Caco-2 (cell line): Measurements from ENCODE around the gene ANAPC5. TPM values are rescaled to one million over a fixed set of nuclear protein-coding genes. Genes with fewer than 3 reads are reported as not detected.

Experiments used
- BruUV-seq: library from RNA; stranded (reverse); fragments of 400-500 nt; replicated peaks from 2 replicates; lab custom pipeline; 2021; lab: Mats Ljungman, UMichigan
- CTCF ChIA-PET: fragments of 300-600 bp; sonication (Branson Sonifier 250); formaldehyde crosslinking; loops from one replicate; lab custom pipeline; 2022; ENCODE audit warnings: antibody characterized with exemption; lab: Charles Lee
- POLR2A ChIA-PET: fragments of 300-600 bp; sonication (Branson Sonifier 250); formaldehyde crosslinking; loops from one replicate; lab custom pipeline; 2022; ENCODE audit warnings: antibody characterized with exemption; lab: Charles Lee
- DNase-seq, 2 experiments: peaks; one replicate each; pipeline versions ENCODE4 v3.0.0 to v3.0.0-alpha.2; 2020 to 2022
- H3K27me3 ChIP-seq: replicated peaks from 2 replicates; pipeline ENCODE4 v1.6.0; 2011; ENCODE audit warnings: low read length; ENCODE audit not compliant: control insufficient read depth, insufficient read depth
- H3K36me3 ChIP-seq: 2 replicates; pipeline ENCODE4 v1.5.1; 2011; ENCODE audit warnings: low read length; ENCODE audit not compliant: control insufficient read depth, insufficient read depth
- H3K4me1 ChIP-seq: fragments of 250-450 bp; sonication (Bioruptor Pico); 2 replicates; pipeline ENCODE4 v1.5.1; 2020; ENCODE audit warnings: mild to moderate bottlenecking
- H3K4me3 ChIP-seq: 2 replicates; pipeline ENCODE4 v1.5.1; 2011; ENCODE audit warnings: low read depth, mild to moderate bottlenecking, control low read depth, low read length
- H3K9me3 ChIP-seq: fragments of 250-450 bp; sonication (Bioruptor Pico); 2 replicates; pipeline ENCODE4 v1.5.1; 2020; ENCODE audit warnings: mild to moderate bottlenecking, moderate library complexity
- H3K27ac Mint-ChIP-seq: one replicate; pipeline ENCODE4 v1.8.0; 2022; ENCODE audit warnings: mixed read lengths; ENCODE audit not compliant: unreplicated experiment
- H3K27me3 Mint-ChIP-seq: one replicate; pipeline ENCODE4 v1.8.0; 2022; ENCODE audit warnings: mixed read lengths; ENCODE audit not compliant: insufficient read depth, unreplicated experiment
- H3K36me3 Mint-ChIP-seq: one replicate; pipeline ENCODE4 v1.8.0; 2022; ENCODE audit warnings: mild to moderate bottlenecking, mixed read lengths; ENCODE audit not compliant: insufficient read depth, unreplicated experiment
- H3K4me1 Mint-ChIP-seq: one replicate; pipeline ENCODE4 v1.8.0; 2022; ENCODE audit warnings: low read depth, mixed read lengths; ENCODE audit not compliant: unreplicated experiment
- H3K4me3 Mint-ChIP-seq: one replicate; pipeline ENCODE4 v1.8.0; 2022; ENCODE audit warnings: mild to moderate bottlenecking, moderate library complexity, mixed read lengths; ENCODE audit not compliant: unreplicated experiment
- H3K9me3 Mint-ChIP-seq: one replicate; pipeline ENCODE4 v1.8.0; 2022; ENCODE audit warnings: mixed read lengths; ENCODE audit not compliant: unreplicated experiment
- CTCF ChIP-seq, 2 experiments: fragments of 200-600 bp in 1 of 2; IDR thresholded peaks; 1 replicate in 1 of 2; 2 replicates in 1 of 2; pipeline versions ENCODE4 v1.5.1 to v1.8.0; 2011 to 2022; ENCODE audit warnings: antibody characterized with exemption in 1 of 2, control low read depth in 1 of 2, inconsistent platforms in 1 of 2, low read depth in 1 of 2, low read length in 1 of 2, mild to moderate bottlenecking in 1 of 2, moderate library complexity in 1 of 2; ENCODE audit not compliant: insufficient read depth in 1 of 2, severe bottlenecking in 1 of 2, unreplicated experiment in 1 of 2
- intact Hi-C: fragments of 100-400 bp; cut with micrococcal nuclease; formaldehyde crosslinking; loops from one replicate; pipeline ENCODE4 v1.10.0; 2022; ENCODE audit not compliant: unreplicated experiment
- total RNA-seq: library from RNA; stranded (reverse); gene quantifications from 2 replicates; pipeline ENCODE4 v1.2.3, GENCODE V29; 2022

The ANAPC5 gene
- total RNA-seq, 1 experiment from 2014 or later, result 106 TPM

GRCh38 chr12:121279507-121279915 is 72.7 kb downstream of the ANAPC5 start:
- Histone ChIP-seq H3K4me3 (no peak overlapping the region), H3K36me3 (no peaks in the 10 kb centered on the region), H3K4me1 (no peaks in the 10 kb centered on the region), H3K27me3 (no peaks in the 10 kb centered on the region), H3K9me3 (no peaks in the 10 kb centered on the region)
- Mint-ChIP-seq H3K9me3 (no peaks in the 10 kb centered on the region), H3K27ac (no peak overlapping the region), H3K27me3 (no peaks in the 10 kb centered on the region), H3K36me3 (peaks cover 16% of the 10 kb centered on the region), H3K4me3 (no peak overlapping the region), H3K4me1 (no peaks in the 10 kb centered on the region)
- ChIA-PET POLR2A (no interaction called here), CTCF (no interaction called here)
- no peak for DNase-seq
- intact Hi-C loops, result no loop called here
- no TSS peak for BruUV-seq
- TF ChIP-seq CTCF (IDR thresholded peaks at IDR 0.05; ENCODE audit: insufficient read depth in 1 of 2, low read depth in 1 of 2, low read length in 1 of 2, severe bottlenecking in 1 of 2, unreplicated experiment in 1 of 2), result no peak

DNA sequence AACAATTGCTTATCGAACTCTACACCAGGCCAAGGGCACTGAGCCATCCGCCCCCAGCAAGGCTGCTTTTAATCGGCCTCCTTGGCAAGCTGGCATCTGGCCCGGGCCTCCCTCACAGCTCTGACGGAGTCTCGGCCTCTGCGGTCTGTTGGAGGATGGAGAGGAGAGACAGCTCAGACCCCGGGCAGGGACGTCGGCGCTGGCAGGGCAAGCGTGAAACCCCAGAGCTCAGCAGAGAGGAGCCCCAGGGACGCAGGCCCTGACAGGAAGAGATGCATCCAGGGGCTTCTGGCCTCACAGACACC is 73.2 kb downstream of the ANAPC5 start:
- TF ChIP-seq CTCF (IDR thresholded peaks at IDR 0.05; ENCODE audit: insufficient read depth in 1 of 2, low read depth in 1 of 2, low read length in 1 of 2, severe bottlenecking in 1 of 2, unreplicated experiment in 1 of 2), result no peak
- ChIA-PET CTCF (no interaction called here), POLR2A (no interaction called here)
- no peak for DNase-seq
- intact Hi-C loops, result no loop called here
- H3K36me3 Mint-ChIP-seq, result peaks cover 21% of the 10 kb centered on the region
- H3K4me3 ChIP-seq, result no peak overlapping the region
- H3K27me3 ChIP-seq, result no peaks in the 10 kb centered on the region
- no peaks in the 10 kb centered on the region for H3K36me3 ChIP-seq
- H3K9me3 Mint-ChIP-seq, result no peaks in the 10 kb centered on the region
- no peak overlapping the region for H3K27ac Mint-ChIP-seq
- H3K4me1 ChIP-seq, result no peaks in the 10 kb centered on the region
- H3K9me3 ChIP-seq, result no peaks in the 10 kb centered on the region
- no peaks in the 10 kb centered on the region for H3K27me3 Mint-ChIP-seq
- no TSS peak for BruUV-seq
- no peak overlapping the region for H3K4me3 Mint-ChIP-seq
- no peaks in the 10 kb centered on the region for H3K4me1 Mint-ChIP-seq

DNA sequence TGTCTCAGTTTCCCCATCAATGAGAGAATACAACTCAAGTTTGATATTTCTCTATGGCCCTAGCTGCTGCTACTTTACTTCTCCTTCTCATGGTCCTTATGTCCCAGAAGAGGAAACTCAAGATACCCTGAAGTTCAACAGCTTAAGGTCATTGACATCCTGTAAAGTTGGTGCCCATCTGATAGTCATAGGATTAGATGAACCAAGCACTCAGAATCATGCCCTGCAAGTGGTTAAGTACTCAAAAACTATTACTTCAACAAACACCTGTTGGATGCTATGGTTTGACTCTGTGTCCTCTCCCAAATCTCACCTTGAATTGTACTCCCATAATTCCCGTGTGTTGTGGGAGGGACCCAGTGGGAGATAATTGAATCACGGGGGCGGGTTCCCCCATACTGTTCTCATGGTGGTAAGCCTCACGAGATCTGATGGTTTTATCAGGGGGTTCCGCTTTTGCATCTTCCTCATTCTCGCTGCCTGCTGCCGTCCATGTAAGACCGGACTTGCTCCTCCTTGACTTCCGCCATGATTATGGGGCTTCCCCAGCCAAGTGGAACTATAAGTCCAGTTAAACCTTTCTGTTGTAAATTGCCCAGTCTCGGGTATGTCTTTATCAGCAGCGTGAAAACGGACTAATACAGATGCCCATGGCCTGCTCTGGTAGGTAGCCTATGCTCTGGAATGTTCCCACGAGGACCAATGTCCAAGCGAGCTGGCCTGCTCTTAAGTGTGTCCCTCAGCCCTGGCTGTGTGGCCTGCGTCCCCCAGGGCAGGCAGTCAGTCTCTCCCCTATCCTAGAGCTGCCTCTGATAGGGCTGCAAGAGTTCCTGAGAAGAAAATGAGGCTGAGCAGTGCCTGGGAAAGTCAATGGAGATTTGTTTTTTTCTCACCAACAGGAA is 73.8 kb downstream of the ANAPC5 start:
- CTCF ChIA-PET, result no interaction called here
- Mint-ChIP-seq H3K9me3 (no peaks in the 10 kb centered on the region), H3K27me3 (no peaks in the 10 kb centered on the region), H3K4me1 (no peaks in the 10 kb centered on the region), H3K4me3 (no peak overlapping the region), H3K27ac (no peak overlapping the region), H3K36me3 (peaks cover 27% of the 10 kb centered on the region)
- no peaks in the 10 kb centered on the region for H3K9me3 ChIP-seq
- H3K4me1 ChIP-seq, result no peaks in the 10 kb centered on the region
- no peaks in the 10 kb centered on the region for H3K36me3 ChIP-seq
- intact Hi-C loops, result no loop called here
- TF ChIP-seq CTCF (IDR thresholded peaks at IDR 0.05; ENCODE audit: insufficient read depth in 1 of 2, low read depth in 1 of 2, low read length in 1 of 2, severe bottlenecking in 1 of 2, unreplicated experiment in 1 of 2), result no peak
- POLR2A ChIA-PET, result no interaction called here
- no peak for DNase-seq
- BruUV-seq, result no TSS peak
- no peaks in the 10 kb centered on the region for H3K27me3 ChIP-seq
- no peak overlapping the region for H3K4me3 ChIP-seq
